Astrocyte (in vitro differentiated cells and primary cell): ENCODE data around the gene FERMT3. TPM values are rescaled to one million over a fixed set of nuclear protein-coding genes. Genes with fewer than 3 reads are reported as not detected.

Source experiments
- DNase-seq: peaks from one replicate; pipeline ENCODE4 v3.0.0-alpha.2; 2010; ENCODE audit warnings: low read depth
- FAIRE-seq: peaks from 2 replicates; lab custom pipeline; 2011; peaks lifted over from hg19 to GRCh38; lab: Jason Lieb, UNC
- H2AFZ ChIP-seq: 2 replicates; pipeline ENCODE4 v1.6.0; 2012; ENCODE audit warnings: low read depth, low read length, inconsistent platforms
- H3K27ac ChIP-seq: 2 replicates; pipeline ENCODE4 v1.5.1; 2011; ENCODE audit warnings: low read depth, low read length, inconsistent platforms
- H3K27me3 ChIP-seq: 2 replicates; pipeline ENCODE4 v1.6.0; 2011; ENCODE audit warnings: low read length, inconsistent platforms; ENCODE audit not compliant: insufficient read depth
- H3K36me3 ChIP-seq: 2 replicates; pipeline ENCODE4 v1.5.1; 2011; ENCODE audit warnings: low read length, inconsistent platforms; ENCODE audit not compliant: insufficient read depth
- H3K4me1 ChIP-seq: 2 replicates; pipeline ENCODE4 v1.5.1; 2011; ENCODE audit warnings: low read length, inconsistent platforms; ENCODE audit not compliant: insufficient read depth
- H3K4me2 ChIP-seq: 2 replicates; pipeline ENCODE4 v1.6.0; 2012; ENCODE audit warnings: low read length, inconsistent platforms
- H3K4me3 ChIP-seq: 2 replicates; pipeline ENCODE4 v1.5.1; 2011; ENCODE audit warnings: low read depth, mild to moderate bottlenecking, low read length, inconsistent platforms; ENCODE audit not compliant: insufficient read depth
- H3K79me2 ChIP-seq: 2 replicates; pipeline ENCODE4 v1.6.0; 2012; ENCODE audit warnings: mild to moderate bottlenecking, low read length, inconsistent platforms; ENCODE audit not compliant: insufficient read depth
- H3K9ac ChIP-seq: 2 replicates; pipeline ENCODE4 v1.6.0; 2012; ENCODE audit warnings: mild to moderate bottlenecking, low read length, inconsistent platforms
- H3K9me3 ChIP-seq: 2 replicates; pipeline ENCODE4 v1.5.1; 2012; ENCODE audit warnings: low read depth, mild to moderate bottlenecking, low read length, inconsistent platforms; ENCODE audit not compliant: insufficient read depth
- H4K20me1 ChIP-seq: 2 replicates; pipeline ENCODE4 v1.6.0; 2012; ENCODE audit warnings: low read length, inconsistent platforms; ENCODE audit not compliant: insufficient read depth
- H3K27ac Mint-ChIP-seq: one replicate; pipeline ENCODE4 v1.8.0; 2021; ENCODE audit warnings: mild to moderate bottlenecking, mixed read lengths; ENCODE audit not compliant: unreplicated experiment
- H3K27me3 Mint-ChIP-seq: one replicate; pipeline ENCODE4 v1.8.0; 2021; ENCODE audit warnings: low read depth, mixed read lengths; ENCODE audit not compliant: unreplicated experiment
- H3K36me3 Mint-ChIP-seq: one replicate; pipeline ENCODE4 v1.8.0; 2021; ENCODE audit warnings: low read depth, mixed read lengths; ENCODE audit not compliant: unreplicated experiment
- H3K4me1 Mint-ChIP-seq: one replicate; pipeline ENCODE4 v1.8.0; 2021; ENCODE audit warnings: low read depth, mixed read lengths; ENCODE audit not compliant: unreplicated experiment
- H3K4me3 Mint-ChIP-seq: one replicate; pipeline ENCODE4 v1.8.0; 2021; ENCODE audit warnings: mild to moderate bottlenecking, moderate library complexity, mixed read lengths; ENCODE audit not compliant: unreplicated experiment
- H3K9me3 Mint-ChIP-seq: one replicate; pipeline ENCODE4 v1.8.0; 2021; ENCODE audit warnings: mild to moderate bottlenecking, mixed read lengths; ENCODE audit not compliant: unreplicated experiment
- EZH2 ChIP-seq: IDR thresholded peaks from 2 replicates; pipeline ENCODE4 v1.6.1; 2012; ENCODE audit warnings: mild to moderate bottlenecking, low read length, inconsistent platforms; ENCODE audit not compliant: insufficient read depth
- total RNA-seq: library from RNA; stranded (reverse); gene quantifications from 2 replicates; pipeline ENCODE4 v1.2.1, GENCODE V29; 2021
- TF ChIP-seq, protein P1 (sequence below): IDR thresholded peaks from 2 replicates; pipeline ENCODE4 v1.5.1; 2011; ENCODE audit warnings: low read depth, mild to moderate bottlenecking, inconsistent platforms, low read length, moderate library complexity; ENCODE audit not compliant: insufficient read depth

FERMT3 gene
- total RNA-seq, 1 donor from 2014 or later: 1.3 TPM

- no peak overlapping the region for H3K27ac Mint-ChIP-seq
- H3K27ac ChIP-seq: no peak overlapping the region
- no peak overlapping the region for H3K4me3 ChIP-seq
- peaks cover 34% of the 10 kb centered on the region for H4K20me1 ChIP-seq
- no peaks in the 10 kb centered on the region for H3K27me3 ChIP-seq
- FAIRE-seq (no peak), DNase-seq (no peak)
- H3K9ac ChIP-seq: no peak overlapping the region
- peaks cover 18% of the 10 kb centered on the region for H3K36me3 ChIP-seq
- H3K4me3 Mint-ChIP-seq: peak overlapping the region; percentile 54
- H2AFZ ChIP-seq: no peak overlapping the region
- H3K79me2 ChIP-seq: no peaks in the 10 kb centered on the region
- H3K9me3 ChIP-seq: no peaks in the 10 kb centered on the region
- TF ChIP-seq, protein P1, sequence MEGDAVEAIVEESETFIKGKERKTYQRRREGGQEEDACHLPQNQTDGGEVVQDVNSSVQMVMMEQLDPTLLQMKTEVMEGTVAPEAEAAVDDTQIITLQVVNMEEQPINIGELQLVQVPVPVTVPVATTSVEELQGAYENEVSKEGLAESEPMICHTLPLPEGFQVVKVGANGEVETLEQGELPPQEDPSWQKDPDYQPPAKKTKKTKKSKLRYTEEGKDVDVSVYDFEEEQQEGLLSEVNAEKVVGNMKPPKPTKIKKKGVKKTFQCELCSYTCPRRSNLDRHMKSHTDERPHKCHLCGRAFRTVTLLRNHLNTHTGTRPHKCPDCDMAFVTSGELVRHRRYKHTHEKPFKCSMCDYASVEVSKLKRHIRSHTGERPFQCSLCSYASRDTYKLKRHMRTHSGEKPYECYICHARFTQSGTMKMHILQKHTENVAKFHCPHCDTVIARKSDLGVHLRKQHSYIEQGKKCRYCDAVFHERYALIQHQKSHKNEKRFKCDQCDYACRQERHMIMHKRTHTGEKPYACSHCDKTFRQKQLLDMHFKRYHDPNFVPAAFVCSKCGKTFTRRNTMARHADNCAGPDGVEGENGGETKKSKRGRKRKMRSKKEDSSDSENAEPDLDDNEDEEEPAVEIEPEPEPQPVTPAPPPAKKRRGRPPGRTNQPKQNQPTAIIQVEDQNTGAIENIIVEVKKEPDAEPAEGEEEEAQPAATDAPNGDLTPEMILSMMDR: no peak
- H3K4me1 ChIP-seq: peaks cover 28% of the 10 kb centered on the region
- H3K9me3 Mint-ChIP-seq: peaks cover 2% of the 10 kb centered on the region
- H3K4me1 Mint-ChIP-seq: peaks cover 17% of the 10 kb centered on the region
- H3K4me2 ChIP-seq: no peak overlapping the region
- no peaks in the 10 kb centered on the region for H3K27me3 Mint-ChIP-seq
- H3K36me3 Mint-ChIP-seq: peaks cover 24% of the 10 kb centered on the region
Observed at GRCh38 chr11:64263947-64264317, 57.4 kb downstream of the FERMT3 start.

DNA sequence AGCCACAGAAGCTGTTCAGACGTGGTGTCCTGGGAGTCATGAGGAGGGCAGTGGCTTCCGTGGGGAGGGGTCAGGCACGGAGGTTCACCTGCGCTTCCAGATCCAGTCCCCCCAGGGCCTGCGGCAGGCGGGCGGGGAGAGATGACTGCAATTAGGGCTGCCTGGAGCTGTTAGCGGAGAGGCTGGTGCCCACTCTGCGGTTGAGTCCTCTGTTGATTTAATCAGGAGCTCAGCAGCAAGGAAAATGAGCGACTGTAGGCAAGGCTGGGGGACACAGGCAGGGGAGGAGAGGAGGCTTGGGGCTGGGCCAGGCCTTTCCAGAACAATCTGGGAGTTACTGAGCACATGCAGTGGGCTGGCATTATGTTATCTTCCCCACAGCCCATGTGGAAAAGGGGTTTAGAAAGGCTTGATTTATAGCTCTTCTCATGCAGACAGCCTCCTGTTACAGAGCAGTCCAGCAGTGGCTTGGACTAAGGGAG, 57.9 kb downstream of the FERMT3 start:
- Mint-ChIP-seq H3K4me3 (peak overlapping the region; percentile 54), H3K4me1 (peaks cover 19% of the 10 kb centered on the region), H3K36me3 (peaks cover 22% of the 10 kb centered on the region), H3K27ac (no peak overlapping the region), H3K9me3 (peaks cover 2% of the 10 kb centered on the region), H3K27me3 (no peaks in the 10 kb centered on the region)
- FAIRE-seq: no peak
- H3K4me3 ChIP-seq: no peak overlapping the region
- peaks cover 31% of the 10 kb centered on the region for H4K20me1 ChIP-seq
- no peak for DNase-seq
- H3K27ac ChIP-seq: no peak overlapping the region
- TF ChIP-seq, protein P1: no peak
- no peak for TF ChIP-seq EZH2
- H3K9me3 ChIP-seq: no peaks in the 10 kb centered on the region
- H3K79me2 ChIP-seq: no peaks in the 10 kb centered on the region
- no peak overlapping the region for H2AFZ ChIP-seq
- peaks cover 14% of the 10 kb centered on the region for H3K36me3 ChIP-seq
- no peak overlapping the region for H3K4me2 ChIP-seq
- peaks cover 31% of the 10 kb centered on the region for H3K4me1 ChIP-seq
- H3K27me3 ChIP-seq: no peaks in the 10 kb centered on the region
- H3K9ac ChIP-seq: no peak overlapping the region

- peaks cover 11% of the 10 kb centered on the region for H3K36me3 ChIP-seq
- H3K4me1 Mint-ChIP-seq: peaks cover 19% of the 10 kb centered on the region
- FAIRE-seq: no peak
Observed at GRCh38 chr11:64265176-64266160, 58.9 kb downstream of the FERMT3 start.

More at GRCh38 chr11:64265176-64266160, 58.9 kb downstream of the FERMT3 start:
- no peak overlapping the region for H3K4me3 Mint-ChIP-seq
- DNase-seq: no peak
- H3K9ac ChIP-seq: no peak overlapping the region
- H3K27ac ChIP-seq: no peak overlapping the region
- H3K9me3 Mint-ChIP-seq: no peaks in the 10 kb centered on the region
- peaks cover 22% of the 10 kb centered on the region for H4K20me1 ChIP-seq
- no peaks in the 10 kb centered on the region for H3K27me3 Mint-ChIP-seq
- H3K36me3 Mint-ChIP-seq: peaks cover 11% of the 10 kb centered on the region
- H2AFZ ChIP-seq: no peak overlapping the region
- H3K27ac Mint-ChIP-seq: no peak overlapping the region
- H3K9me3 ChIP-seq: no peaks in the 10 kb centered on the region
- no peak for TF ChIP-seq EZH2
- TF ChIP-seq, protein P1: no peak
- H3K79me2 ChIP-seq: no peaks in the 10 kb centered on the region
- peaks cover 33% of the 10 kb centered on the region for H3K4me1 ChIP-seq
- H3K4me3 ChIP-seq: no peak overlapping the region
- H3K4me2 ChIP-seq: no peak overlapping the region
- H3K27me3 ChIP-seq: no peaks in the 10 kb centered on the region
